Activated CD8-positive, alpha-beta memory T cell treated with anti-CD3 and anti-CD28 coated beads for 24 hours (primary cell): ENCODE results near the gene C1orf159.

ENCODE experiments used
- DNase-seq: peaks from one replicate; pipeline ENCODE4 v3.0.0-alpha.2; 2020

C1orf159 gene

DNA sequence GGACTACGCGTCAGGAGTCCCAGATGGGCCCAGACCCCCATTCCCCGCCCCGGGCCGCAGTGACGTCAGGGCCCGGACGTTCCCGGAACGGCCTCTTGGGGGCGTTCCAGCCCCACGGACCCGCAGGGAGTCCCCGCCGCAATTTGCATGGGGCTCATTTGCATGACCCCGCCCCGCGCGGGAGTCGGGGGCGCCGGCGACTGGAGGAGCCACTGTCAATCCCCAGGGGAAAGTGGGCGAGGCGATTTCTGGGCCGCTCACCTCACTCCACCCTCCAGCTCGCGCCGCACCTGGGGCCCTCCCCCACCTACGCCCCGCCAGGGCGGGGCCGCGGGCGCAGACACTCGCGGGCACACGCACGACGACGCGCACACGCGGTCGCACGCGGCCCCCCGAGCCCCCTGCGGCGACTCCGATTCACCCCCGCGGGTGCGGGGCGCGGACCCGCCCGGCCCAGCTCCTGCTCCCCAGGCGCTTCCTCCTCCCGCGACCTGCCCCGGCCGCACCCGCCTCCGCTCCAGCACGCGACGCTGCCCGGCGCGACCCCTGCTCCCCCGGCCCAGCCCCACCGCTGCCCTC, 82.8 kb downstream of the C1orf159 start:
- DNase-seq: peak; percentile 96

DNA sequence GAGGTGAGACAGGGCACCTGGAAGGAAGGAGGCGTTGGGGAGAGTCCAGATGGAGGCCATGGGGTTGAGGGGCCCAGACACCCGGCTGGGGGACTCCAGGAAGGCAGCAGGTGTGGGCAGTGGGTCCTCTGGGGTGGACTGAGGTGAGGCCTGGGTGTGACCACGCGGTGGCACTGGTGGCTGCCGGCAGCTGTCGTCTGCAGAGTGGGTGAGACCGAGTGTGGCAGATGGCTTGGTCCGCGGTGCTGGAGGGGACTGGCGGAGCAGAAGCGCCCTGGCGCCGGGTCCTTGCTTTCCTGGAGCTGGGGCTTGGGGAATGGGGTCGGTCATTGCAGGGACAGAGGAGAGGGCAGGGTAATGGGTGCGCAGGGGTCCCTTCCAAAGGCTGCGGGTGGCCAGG, 83.5 kb downstream of the C1orf159 start:
- no peak for DNase-seq
